Gastrocnemius medialis (tissue), 4 donors: ENCODE measurements around the gene ATPAF1.

Experiments used
- CTCF ChIP-seq, 5 experiments: fragments of 450-650 bp in 3 of 5; fragments of 200-600 bp in 2 of 5; sonication (generic) in 2 of 5; IDR thresholded peaks in 4 of 5; conservative IDR thresholded peaks in 1 of 5; 1 replicate in 4 of 5; 2 replicates in 1 of 5; pipeline ENCODE4 v1.5.1; 2016 to 2019; ENCODE audit warnings: antibody characterized with exemption in 5 of 5, mild to moderate bottlenecking in 3 of 5, moderate library complexity in 3 of 5
- POLR2A ChIP-seq, 2 donors: fragments of 450-650 bp; IDR thresholded peaks; one replicate each; pipeline ENCODE4 v1.6.1; 2017; ENCODE audit warnings: antibody characterized with exemption in 2 of 2, mild to moderate bottlenecking in 2 of 2, moderate library complexity in 2 of 2

- no peak for TF ChIP-seq CTCF (IDR thresholded peaks at IDR 0.05 in 4 of 5, conservative IDR thresholded peaks at IDR 0.05 in 1 of 5)
- TF ChIP-seq POLR2A (IDR thresholded peaks at IDR 0.05), result no peak
Observed at GRCh38 chr1:46605232-46605631, 62.9 kb downstream of the ATPAF1 start.
